HepG2 (cell line): ENCODE results near the gene MAP2K1. TPM values are rescaled to one million over a fixed set of nuclear protein-coding genes. Genes with fewer than 3 reads are reported as not detected.

Source experiments
- ATAC-seq: fragments of 200-7000 bp; cut with Tn5 transposase; 3 replicates; pipeline ENCODE4 v1.9.1; 2020; ENCODE audit warnings: mild to moderate bottlenecking, moderate library complexity
- Bru-seq: library from RNA; stranded (reverse); fragments of 400-500 nt; gene quantifications from one replicate; lab custom pipeline; 2021; lab: Mats Ljungman, UMichigan
- BruChase-seq, 2 experiments: library from RNA; stranded (reverse); fragments of 400-500 nt; gene quantifications; one replicate each; lab custom pipeline; 2021; lab: Mats Ljungman, UMichigan
- BruUV-seq: library from RNA; stranded (reverse); fragments of 400-500 nt; replicated peaks from 2 replicates; lab custom pipeline; 2021; lab: Mats Ljungman, UMichigan
- CTCF ChIA-PET: fragments of 300-600 bp; formaldehyde crosslinking; extraction: SDS; loops from one replicate; lab custom pipeline; 2021; ENCODE audit warnings: low total read pairs, inconsistent platforms, low intra/inter-chr PET ratio; lab: Yijun Ruan, JAX
- POLR2A ChIA-PET: fragments of 350-600 bp; sonication (Branson Sonifier 250); formaldehyde crosslinking; loops from one replicate; lab custom pipeline; 2020; ENCODE audit warnings: antibody characterized with exemption, inconsistent platforms; lab: Yijun Ruan, JAX
- DNase-seq: peaks from one replicate; pipeline ENCODE4 v3.0.0-alpha.2; 2015; ENCODE audit warnings: low spot score
- FAIRE-seq: peaks from 3 replicates; lab custom pipeline; 2011; peaks lifted over from hg19 to GRCh38; lab: Jason Lieb, UNC
- H2AFZ ChIP-seq: one replicate; pipeline ENCODE4 v1.6.1; 2011; ENCODE audit warnings: low read length, inconsistent platforms
- H3K27ac ChIP-seq: fragments of 300-600 bp; 3 replicates; pipeline ENCODE4 v1.8.0; 2011; ENCODE audit warnings: mixed run types, mild to moderate bottlenecking, mixed read lengths, low read length, inconsistent platforms; ENCODE audit not compliant: insufficient read depth; ENCODE audit errors: extremely low read length
- H3K27me3 ChIP-seq, 2 experiments: fragments of 200-600 bp in 1 of 2; 2 replicates in 1 of 2; 3 replicates in 1 of 2; pipeline versions ENCODE4 v1.6.0 to v1.8.0; 2011; ENCODE audit warnings: low read length in 2 of 2, mild to moderate bottlenecking in 2 of 2, moderate library complexity in 2 of 2, inconsistent platforms in 1 of 2; ENCODE audit not compliant: insufficient read depth in 2 of 2, control insufficient read depth in 1 of 2
- H3K36me3 ChIP-seq, 2 experiments: fragments of 200-600 bp in 1 of 2; replicated peaks in 1 of 2; 2 replicates in 1 of 2; 3 replicates in 1 of 2; pipeline versions ENCODE4 v1.5.1 to v1.8.0; 2011; ENCODE audit warnings: low read length in 2 of 2, inconsistent platforms in 1 of 2; ENCODE audit not compliant: insufficient read depth in 2 of 2, control insufficient read depth in 1 of 2
- H3K4me1 ChIP-seq: 2 replicates; pipeline ENCODE4 v1.5.1; 2012; ENCODE audit warnings: low read length, inconsistent platforms; ENCODE audit not compliant: insufficient read depth
- H3K4me2 ChIP-seq: 2 replicates; pipeline ENCODE4 v1.6.0; 2011; ENCODE audit warnings: low read depth, low read length, inconsistent platforms
- H3K4me3 ChIP-seq, 3 experiments: fragments of 200-600 bp in 1 of 3; sonication (generic), shearing (Covaris generic) in 1 of 3; replicated peaks in 1 of 3; 2 replicates each; pipeline ENCODE4 v1.5.1; 2011 to 2016; ENCODE audit warnings: low read length in 3 of 3, inconsistent platforms in 2 of 3, low read depth in 2 of 3, mild to moderate bottlenecking in 2 of 3, control low read depth in 1 of 3, mixed read lengths in 1 of 3; ENCODE audit not compliant: insufficient read depth in 1 of 3
- H3K79me2 ChIP-seq: one replicate; pipeline ENCODE4 v1.6.1; 2011; ENCODE audit warnings: low read length, inconsistent platforms; ENCODE audit not compliant: insufficient read depth
- H3K9ac ChIP-seq: 2 replicates; pipeline ENCODE4 v1.6.0; 2011; ENCODE audit warnings: mild to moderate bottlenecking, low read depth, low read length, inconsistent platforms; ENCODE audit not compliant: insufficient read depth
- H3K9me3 ChIP-seq: 2 replicates; pipeline ENCODE4 v1.5.1; 2012; ENCODE audit warnings: mild to moderate bottlenecking, low read length
- H4K20me1 ChIP-seq: 2 replicates; pipeline ENCODE4 v1.6.0; 2011; ENCODE audit warnings: inconsistent platforms, mild to moderate bottlenecking, low read length, moderate library complexity; ENCODE audit not compliant: insufficient read depth
- CTCF ChIP-seq: sonication (generic); formaldehyde crosslinking; IDR thresholded peaks from 2 replicates; pipeline ENCODE4 v1.5.0; 2020; ENCODE audit warnings: mild to moderate bottlenecking, missing genetic modification reagents, moderate library complexity
- ETV5 ChIP-seq: IDR thresholded peaks from 2 replicates; pipeline ENCODE4 v1.6.1; 2018; ENCODE audit warnings: missing biosample characterization, missing genetic modification reagents, inconsistent platforms, borderline replicate concordance
- GZF1 ChIP-seq: sonication (generic); formaldehyde crosslinking; IDR thresholded peaks from 2 replicates; pipeline ENCODE4 v1.5.1; 2020; ENCODE audit warnings: mild to moderate bottlenecking, missing genetic modification reagents
- HNRNPUL1 ChIP-seq: fragments of 200-400 bp; formaldehyde crosslinking; IDR thresholded peaks from 2 replicates; pipeline ENCODE4 v1.6.1; 2017; ENCODE audit warnings: low read depth, mild to moderate bottlenecking, low read length, moderate library complexity
- MAF1 ChIP-seq: sonication (generic); formaldehyde crosslinking; IDR thresholded peaks from 2 replicates; pipeline ENCODE4 v1.5.0; 2020; ENCODE audit warnings: missing genetic modification reagents, borderline replicate concordance
- ZFYVE20 ChIP-seq: sonication (generic); formaldehyde crosslinking; IDR thresholded peaks from 2 replicates; pipeline ENCODE4 v1.8.0; 2023; ENCODE audit warnings: low read depth, mild to moderate bottlenecking, moderate library complexity, missing genetic modification reagents, borderline replicate concordance
- ZNF549 ChIP-seq: sonication (generic); formaldehyde crosslinking; IDR thresholded peaks from 2 replicates; pipeline ENCODE4 v1.5.0; 2020; ENCODE audit warnings: missing genetic modification reagents
- WGBS: methylation state at CpG from one replicate; pipeline ENCODE4 v1.1.6; 2017; ENCODE audit warnings: low lambda C conversion rate; 5-methylcytosine and 5-hydroxymethylcytosine counted together
- in situ Hi-C: cut with HindIII; loops from 2 replicates; pipeline ENCODE4 v1.10.0; 2017; ENCODE audit warnings: low pct_unique_long_range_greater_than_20kb; ENCODE audit not compliant: extremely low pct_ligation_motif_present
- intact Hi-C: fragments of 100-400 bp; cut with micrococcal nuclease; formaldehyde crosslinking; loops from one replicate; pipeline ENCODE4 v1.10.0; 2022; ENCODE audit not compliant: unreplicated experiment
- long read RNA-seq, 2 experiments: library from RNA in 1 of 2; library from polyadenylated mRNA in 1 of 2; stranded (forward) in 1 of 2; unstranded in 1 of 2; transcript quantifications; one replicate each; pipeline ENCODE4 v2.0.0, GENCODE V29; 2019 to 2022
- polyA minus RNA-seq, 3 experiments: library from RNA; depleted of rRNA, polyadenylated mRNA; stranded (reverse); fragments of >200 nt; gene quantifications; 2 replicates each; pipeline ENCODE4 v1.2.3, GENCODE V29; 2011; ENCODE audit warnings: low replicate concordance in 1 of 3
- polyA plus RNA-seq, 8 experiments: library from polyadenylated mRNA; depleted of rRNA in 3 of 8; stranded (reverse) in 7 of 8; unstranded in 1 of 8; fragments of >200 nt; fragmentation: Illumina TruSeq in 4 of 8; extraction: Trizol in 4 of 8; gene quantifications; 2 replicates each; pipeline versions ENCODE4 v1.2.1 to v1.2.3, GENCODE V29; 2011 to 2016; ENCODE audit warnings: low read depth in 4 of 8, missing spikeins in 1 of 8, mixed read lengths in 1 of 8; ENCODE audit not compliant: insufficient read depth in 1 of 8
- total RNA-seq, 5 experiments: library from RNA; depleted of rRNA; stranded (reverse); fragments of >200 nt; fragmentation: Illumina TruSeq; extraction: Trizol; gene quantifications; 2 replicates each; pipeline ENCODE4 v1.2.3, GENCODE V29; 2016; ENCODE audit warnings: low read depth in 1 of 5
- TF ChIP-seq, protein P1 (sequence below): sonication (generic); formaldehyde crosslinking; IDR thresholded peaks from 2 replicates; pipeline ENCODE4 v1.4.0; 2020; ENCODE audit warnings: missing genetic modification reagents, borderline replicate concordance

MAP2K1 gene
- total RNA-seq (2016; rRNA removed; fragmentation: Illumina TruSeq; extraction: Trizol) = 24.1 and 29.5 TPM in 2 replicates
- 6.0 and 7.6 TPM in 2 replicates for total RNA-seq (2016; cell fraction: cytosol; rRNA removed; fragmentation: Illumina TruSeq; extraction: Trizol; ENCODE audit: low read depth)
- total RNA-seq (2016; cell fraction: insoluble cytoplasmic fraction; rRNA removed; fragmentation: Illumina TruSeq; extraction: Trizol) = 24.7 TPM in 2 replicates
- 10.8 and 12.5 TPM in 2 replicates for total RNA-seq (2016; cell fraction: membrane; rRNA removed; fragmentation: Illumina TruSeq; extraction: Trizol)
- total RNA-seq (2016; cell fraction: nucleus; rRNA removed; fragmentation: Illumina TruSeq; extraction: Trizol) = 17.5 and 19.9 TPM in 2 replicates
- 38.7 and 49.2 TPM in 2 replicates for polyA plus RNA-seq (2011; rRNA removed)
- 26.4 and 36.9 TPM in 2 replicates for polyA plus RNA-seq (2011; cell fraction: cytosol; rRNA removed)
- 10.8 and 11.7 TPM in 2 replicates for polyA plus RNA-seq (2011; cell fraction: nucleus; rRNA removed)
- polyA plus RNA-seq (2012) = 51.8 and 52.1 TPM in 2 replicates
- polyA plus RNA-seq (2016; cell fraction: cytosol; fragmentation: Illumina TruSeq; extraction: Trizol; ENCODE audit: low read depth) = 2.0 and 2.9 TPM in 2 replicates
- polyA plus RNA-seq (2016; cell fraction: insoluble cytoplasmic fraction; fragmentation: Illumina TruSeq; extraction: Trizol; ENCODE audit: low read depth) = 38.8 and 38.9 TPM in 2 replicates
- polyA plus RNA-seq (2016; cell fraction: membrane; fragmentation: Illumina TruSeq; extraction: Trizol; ENCODE audit: low read depth) = 7.0 and 8.7 TPM in 2 replicates
- 34.4 and 35.4 TPM in 2 replicates for polyA plus RNA-seq (2016; cell fraction: nucleus; fragmentation: Illumina TruSeq; extraction: Trizol; ENCODE audit: insufficient read depth, low read depth)
- 29.5 and 34.7 TPM in 2 replicates for polyA minus RNA-seq (2011; rRNA and poly(A)+ RNA removed; ENCODE audit: low replicate concordance)
- 14.6 and 16.6 TPM in 2 replicates for polyA minus RNA-seq (2011; cell fraction: cytosol; rRNA and poly(A)+ RNA removed)
- polyA minus RNA-seq (2011; cell fraction: nucleus; rRNA and poly(A)+ RNA removed) = 11.5 and 12.9 TPM in 2 replicates
- percentile 67 among the genes with signal in this experiment for Bru-seq, nascent RNA
- percentile 72 among the genes with signal in this experiment for BruChase-seq, experiment 1, labeled RNA remaining after a 6-hour chase
- percentile 67 among the genes with signal in this experiment for BruChase-seq, experiment 2, labeled RNA remaining after a 2-hour chase
- long read RNA-seq, experiment 1, transcript MAP2K1-201 (11 exons, 3,410 nt) = major isoform, 7 of 14 reads
- long read RNA-seq, experiment 1, partial matches to known transcripts = 6 of 14 reads
- long read RNA-seq, experiment 1, other reads (novel, unspliced or antisense) = 0 of 14 reads
- long read RNA-seq, experiment 2, transcript MAP2K1-201 (11 exons, 3,410 nt) = major isoform, 34 of 72 reads
- long read RNA-seq, experiment 2, partial matches to known transcripts = 10 of 72 reads
- long read RNA-seq, experiment 2, other reads (novel, unspliced or antisense) = 24 of 72 reads

DNA sequence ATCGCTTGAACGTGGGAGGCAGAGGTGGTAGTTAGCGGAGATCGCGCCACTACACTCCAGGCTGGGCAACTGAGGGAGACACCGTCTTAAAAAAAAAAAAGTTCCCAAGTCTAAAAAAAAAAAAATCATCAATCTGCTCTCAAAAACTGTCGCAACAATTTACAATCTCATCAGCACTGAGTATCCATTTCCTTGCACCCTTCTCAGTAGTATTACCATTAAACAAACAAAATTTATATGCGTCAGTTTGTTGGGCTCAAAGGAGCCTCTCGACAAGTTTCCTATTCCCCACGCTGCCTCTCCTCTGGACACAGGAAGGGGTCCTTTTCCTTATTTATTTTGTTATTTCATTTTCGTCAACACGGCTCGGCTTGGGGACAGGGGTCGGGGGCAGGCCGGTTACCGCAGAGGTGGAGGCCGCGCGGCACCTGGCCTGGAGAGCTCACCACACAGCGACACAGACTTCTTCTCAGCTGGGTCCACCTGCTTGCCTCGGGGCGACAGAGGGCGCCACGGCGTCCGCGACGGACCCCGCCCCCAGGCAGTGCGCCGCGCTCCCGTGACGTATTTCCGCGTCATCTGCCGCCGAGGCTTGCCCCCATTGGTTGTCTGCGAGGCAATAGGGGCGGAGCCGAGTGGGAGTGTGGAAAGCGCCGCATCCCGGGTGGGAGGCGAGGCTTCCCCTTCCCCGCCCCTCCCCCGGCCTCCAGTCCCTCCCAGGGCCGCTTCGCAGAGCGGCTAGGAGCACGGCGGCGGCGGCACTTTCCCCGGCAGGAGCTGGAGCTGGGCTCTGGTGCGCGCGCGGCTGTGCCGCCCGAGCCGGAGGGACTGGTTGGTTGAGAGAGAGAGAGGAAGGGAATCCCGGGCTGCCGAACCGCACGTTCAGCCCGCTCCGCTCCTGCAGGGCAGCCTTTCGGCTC, at the start of gene MAP2K1:
TSS of gene MAP2K1 (plus strand) at position 709 of the 920 bp plus-strand sequence. CDS start 436 bp downstream, outside the sequence.
- Histone ChIP-seq H3K9ac (peak within 1 kb of the TSS; percentile 86), H3K9me3 (no peaks in the 10 kb centered on the region), H3K27me3 (no peaks in the 10 kb centered on the region; a peak in 1 of 5 replicates), H2AFZ (peak within 1 kb of the TSS; percentile 85), H3K79me2 (peaks cover 44% of the 10 kb centered on the region), H4K20me1 (peaks cover 14% of the 10 kb centered on the region), H3K4me3 (peak within 1 kb of the TSS; percentile 86 to 94 (median 93)), H3K27ac (peak within 1 kb of the TSS; percentile 67), H3K4me2 (peak within 1 kb of the TSS; percentile 94), H3K4me1 (peaks cover 50% of the 10 kb centered on the region), H3K36me3 (peaks cover 2 to 10% of the 10 kb centered on the region in 2 experiments; a peak in 3 of 5 replicates)
- peak; percentile 92 for DNase-seq
- intact Hi-C loops = loop anchor here (1.0 to 10.0 kb wide), 3 partner anchors 30 to 111 kb away; partner anchors contain the start of genes DIS3L, SNAPC5 and TIPIN
- FAIRE-seq = peak; percentile 87
- BruUV-seq = TSS peak; percentile 88
- CTCF ChIA-PET = interaction anchor here (3.0 kb wide), 1 partner anchor 112 kb away, joined by 17 read pairs; the partner anchor contains the start of gene SNAPC5
- in situ Hi-C loops = loop anchor here (25.0 kb wide), 1 partner anchor 101 kb away; the partner anchor contains the start of gene SNAPC5
- POLR2A ChIA-PET = interaction anchor here (0.7 to 4.9 kb wide), 14 partner anchors 13 to 775 kb away, joined by 3 to 38 read pairs (median 4); partner anchors contain the start of genes INTS14, RPL4, SNAPC5 and TIPIN
- WGBS = 9% methylated on average over 26 of the region's 69 CpGs
- ATAC-seq = peak; percentile 92
- TF ChIP-seq ETV5 (CRISPR knock-in tag) (peak; percentile 16; the same call in 1 of the 2 replicates), GZF1 (CRISPR knock-in tag) (no peak), ZNF549 (CRISPR knock-in tag) (no peak), MAF1 (CRISPR knock-in tag) (0 out of 2 replicates have a peak, but pooled peaks have one; percentile 77), ZFYVE20 (no peak), CTCF (CRISPR knock-in tag) (peak; percentile 98), HNRNPUL1 (no peak)
- TF ChIP-seq, protein P1, sequence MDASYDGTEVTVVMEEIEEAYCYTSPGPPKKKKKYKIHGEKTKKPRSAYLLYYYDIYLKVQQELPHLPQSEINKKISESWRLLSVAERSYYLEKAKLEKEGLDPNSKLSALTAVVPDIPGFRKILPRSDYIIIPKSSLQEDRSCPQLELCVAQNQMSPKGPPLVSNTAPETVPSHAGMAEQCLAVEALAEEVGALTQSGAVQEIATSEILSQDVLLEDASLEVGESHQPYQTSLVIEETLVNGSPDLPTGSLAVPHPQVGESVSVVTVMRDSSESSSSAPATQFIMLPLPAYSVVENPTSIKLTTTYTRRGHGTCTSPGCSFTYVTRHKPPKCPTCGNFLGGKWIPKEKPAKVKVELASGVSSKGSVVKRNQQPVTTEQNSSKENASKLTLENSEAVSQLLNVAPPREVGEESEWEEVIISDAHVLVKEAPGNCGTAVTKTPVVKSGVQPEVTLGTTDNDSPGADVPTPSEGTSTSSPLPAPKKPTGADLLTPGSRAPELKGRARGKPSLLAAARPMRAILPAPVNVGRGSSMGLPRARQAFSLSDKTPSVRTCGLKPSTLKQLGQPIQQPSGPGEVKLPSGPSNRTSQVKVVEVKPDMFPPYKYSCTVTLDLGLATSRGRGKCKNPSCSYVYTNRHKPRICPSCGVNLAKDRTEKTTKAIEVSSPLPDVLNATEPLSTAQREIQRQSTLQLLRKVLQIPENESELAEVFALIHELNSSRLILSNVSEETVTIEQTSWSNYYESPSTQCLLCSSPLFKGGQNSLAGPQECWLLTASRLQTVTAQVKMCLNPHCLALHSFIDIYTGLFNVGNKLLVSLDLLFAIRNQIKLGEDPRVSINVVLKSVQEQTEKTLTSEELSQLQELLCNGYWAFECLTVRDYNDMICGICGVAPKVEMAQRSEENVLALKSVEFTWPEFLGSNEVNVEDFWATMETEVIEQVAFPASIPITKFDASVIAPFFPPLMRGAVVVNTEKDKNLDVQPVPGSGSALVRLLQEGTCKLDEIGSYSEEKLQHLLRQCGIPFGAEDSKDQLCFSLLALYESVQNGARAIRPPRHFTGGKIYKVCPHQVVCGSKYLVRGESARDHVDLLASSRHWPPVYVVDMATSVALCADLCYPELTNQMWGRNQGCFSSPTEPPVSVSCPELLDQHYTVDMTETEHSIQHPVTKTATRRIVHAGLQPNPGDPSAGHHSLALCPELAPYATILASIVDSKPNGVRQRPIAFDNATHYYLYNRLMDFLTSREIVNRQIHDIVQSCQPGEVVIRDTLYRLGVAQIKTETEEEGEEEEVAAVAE (CRISPR knock-in tag) = 0 out of 2 replicates have a peak, but pooled peaks have one; percentile 46
